HS-5 (cell line): Measurements from ENCODE around the gene LSM5.

ENCODE experiments used
- DNase-seq: peaks from one replicate; pipeline ENCODE4 v3.0.0-alpha.2; 2012; ENCODE audit warnings: low read depth

The LSM5 gene

GRCh38 chr7:32459788-32460187, 30.4 kb downstream of the LSM5 start:
- no peak for DNase-seq

GRCh38 chr7:32458025-32458424, 32.2 kb downstream of the LSM5 start:
- DNase-seq: no peak

DNA sequence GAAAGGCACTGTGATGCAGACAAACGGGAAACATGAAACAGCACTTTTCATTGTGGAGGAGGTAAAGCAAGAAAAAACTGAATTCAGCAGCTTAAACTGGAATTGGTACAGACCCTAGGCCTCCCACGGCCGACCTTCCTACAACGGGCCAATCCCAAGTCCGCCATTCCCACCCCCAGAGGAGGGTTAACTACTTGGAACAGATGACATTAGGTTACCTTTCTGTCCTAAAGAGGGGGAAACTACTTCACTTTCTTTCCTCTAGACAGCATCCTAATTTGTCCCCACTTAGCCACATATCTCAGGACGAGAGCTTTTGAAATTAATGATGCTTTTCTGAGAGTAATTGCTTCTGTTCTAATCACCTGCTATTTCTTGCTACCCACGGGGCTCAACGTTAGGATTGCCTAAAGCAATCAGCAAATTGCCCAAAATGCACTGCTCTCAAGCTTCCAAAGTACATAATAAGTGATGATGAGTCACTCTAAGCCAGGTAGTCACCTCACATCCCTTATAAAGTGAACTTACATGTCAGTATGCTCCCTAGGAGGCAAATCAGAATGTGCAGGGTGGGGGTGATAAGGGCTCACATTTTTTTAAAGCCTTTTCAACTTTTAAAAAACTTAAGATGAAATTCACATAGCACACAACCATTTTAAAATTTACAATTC, 36.7 kb downstream of the LSM5 start:
- no peak for DNase-seq

DNA sequence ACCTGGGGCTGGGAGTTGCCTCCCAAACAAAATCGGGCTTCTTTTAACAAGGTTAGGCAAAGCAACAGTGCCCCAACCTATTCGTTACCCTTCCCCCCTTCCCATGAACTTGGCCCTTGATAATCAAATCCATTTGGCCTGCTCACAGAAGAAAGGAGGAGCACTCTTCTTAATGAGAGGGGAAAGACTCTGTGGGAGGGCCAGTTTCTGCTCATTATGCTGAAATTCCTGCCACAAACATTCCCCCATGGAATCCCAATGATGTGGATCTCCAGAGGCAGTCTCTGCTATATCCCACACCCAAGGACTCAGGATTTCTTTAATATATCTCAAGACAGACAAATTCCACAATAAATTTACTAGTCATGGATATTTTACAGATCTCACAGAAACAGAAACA, 43.0 kb downstream of the LSM5 start:
- DNase-seq: no peak

DNA sequence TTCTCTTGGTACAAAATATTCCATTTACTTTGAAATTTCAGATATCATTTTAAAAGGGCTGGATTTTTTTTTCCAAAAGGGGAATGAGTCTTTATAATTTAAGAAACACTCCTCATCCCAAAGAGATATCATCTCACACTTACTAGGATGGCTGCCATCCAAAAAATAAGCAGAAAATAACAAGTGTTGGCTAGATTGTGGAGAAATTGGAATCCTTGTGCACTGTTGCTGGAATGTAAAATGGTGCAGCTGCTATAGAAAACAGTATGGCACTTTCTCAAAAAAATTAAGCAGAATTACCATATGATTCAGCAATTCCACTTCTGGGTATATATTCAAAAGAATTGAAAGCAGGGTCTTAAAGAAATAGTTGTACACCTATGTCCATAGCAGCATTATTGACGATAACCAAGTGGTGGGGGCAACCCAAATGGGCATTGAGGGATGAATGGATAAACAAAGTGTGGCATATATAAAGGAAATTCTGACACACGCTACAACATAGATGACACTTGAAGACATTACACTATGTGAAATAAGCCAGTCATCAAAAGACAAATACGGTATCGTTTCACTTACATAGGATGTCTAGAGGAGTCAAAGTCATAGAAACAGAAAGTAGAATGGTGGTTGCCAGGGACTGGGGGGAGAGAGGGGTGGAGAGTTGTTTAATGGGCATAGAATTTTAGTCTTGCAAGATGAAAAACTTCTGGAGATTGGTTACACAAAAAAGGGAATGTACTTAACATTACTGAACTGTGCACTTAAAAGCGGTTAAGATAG, 53.8 kb downstream of the LSM5 start:
- DNase-seq: no peak
